ENCODE measurements around the gene MARVELD1.

DNA sequence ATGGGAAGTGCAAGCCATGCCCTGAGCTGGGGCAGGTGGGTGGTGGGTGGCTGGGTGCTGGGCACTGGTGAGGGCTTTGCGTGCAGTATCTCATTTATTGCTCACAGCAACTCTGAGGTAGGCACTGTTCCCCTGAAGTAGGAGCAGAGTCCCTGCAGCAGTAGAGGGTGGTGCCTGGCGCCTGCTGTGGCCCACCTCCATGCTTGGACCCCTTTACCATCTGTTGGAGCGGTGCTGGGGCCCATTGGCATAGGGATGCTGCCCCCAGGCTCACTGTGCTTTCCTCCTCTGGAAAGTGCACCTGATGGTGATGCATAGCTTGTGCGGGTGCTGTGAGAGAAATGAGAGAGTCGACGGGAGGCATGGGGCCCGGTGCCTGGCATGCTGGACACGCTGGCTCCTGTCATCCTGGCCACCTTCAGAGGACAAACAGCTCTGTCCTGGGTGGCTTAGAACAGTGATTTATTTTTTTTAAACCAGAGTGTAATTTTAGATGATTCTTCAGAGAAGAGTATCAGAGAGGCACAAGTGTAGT, 47.9 kb downstream of the MARVELD1 start:
- TF ChIP-seq, protein P1, sequence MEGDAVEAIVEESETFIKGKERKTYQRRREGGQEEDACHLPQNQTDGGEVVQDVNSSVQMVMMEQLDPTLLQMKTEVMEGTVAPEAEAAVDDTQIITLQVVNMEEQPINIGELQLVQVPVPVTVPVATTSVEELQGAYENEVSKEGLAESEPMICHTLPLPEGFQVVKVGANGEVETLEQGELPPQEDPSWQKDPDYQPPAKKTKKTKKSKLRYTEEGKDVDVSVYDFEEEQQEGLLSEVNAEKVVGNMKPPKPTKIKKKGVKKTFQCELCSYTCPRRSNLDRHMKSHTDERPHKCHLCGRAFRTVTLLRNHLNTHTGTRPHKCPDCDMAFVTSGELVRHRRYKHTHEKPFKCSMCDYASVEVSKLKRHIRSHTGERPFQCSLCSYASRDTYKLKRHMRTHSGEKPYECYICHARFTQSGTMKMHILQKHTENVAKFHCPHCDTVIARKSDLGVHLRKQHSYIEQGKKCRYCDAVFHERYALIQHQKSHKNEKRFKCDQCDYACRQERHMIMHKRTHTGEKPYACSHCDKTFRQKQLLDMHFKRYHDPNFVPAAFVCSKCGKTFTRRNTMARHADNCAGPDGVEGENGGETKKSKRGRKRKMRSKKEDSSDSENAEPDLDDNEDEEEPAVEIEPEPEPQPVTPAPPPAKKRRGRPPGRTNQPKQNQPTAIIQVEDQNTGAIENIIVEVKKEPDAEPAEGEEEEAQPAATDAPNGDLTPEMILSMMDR (IDR thresholded peaks at IDR 0.05): no peak
- TF ChIP-seq POLR2A (IDR thresholded peaks at IDR 0.05): no peak

Measured in ovary (tissue), 3 donors.